GM21367 (cell line): ENCODE results near the gene TENM3.

Source experiments
- ATAC-seq: cut with Tn5 transposase; IDR thresholded peaks from one replicate; pipeline ENCODE4 v1.9.1; 2021; ENCODE audit not compliant: unreplicated experiment

Gene TENM3

DNA sequence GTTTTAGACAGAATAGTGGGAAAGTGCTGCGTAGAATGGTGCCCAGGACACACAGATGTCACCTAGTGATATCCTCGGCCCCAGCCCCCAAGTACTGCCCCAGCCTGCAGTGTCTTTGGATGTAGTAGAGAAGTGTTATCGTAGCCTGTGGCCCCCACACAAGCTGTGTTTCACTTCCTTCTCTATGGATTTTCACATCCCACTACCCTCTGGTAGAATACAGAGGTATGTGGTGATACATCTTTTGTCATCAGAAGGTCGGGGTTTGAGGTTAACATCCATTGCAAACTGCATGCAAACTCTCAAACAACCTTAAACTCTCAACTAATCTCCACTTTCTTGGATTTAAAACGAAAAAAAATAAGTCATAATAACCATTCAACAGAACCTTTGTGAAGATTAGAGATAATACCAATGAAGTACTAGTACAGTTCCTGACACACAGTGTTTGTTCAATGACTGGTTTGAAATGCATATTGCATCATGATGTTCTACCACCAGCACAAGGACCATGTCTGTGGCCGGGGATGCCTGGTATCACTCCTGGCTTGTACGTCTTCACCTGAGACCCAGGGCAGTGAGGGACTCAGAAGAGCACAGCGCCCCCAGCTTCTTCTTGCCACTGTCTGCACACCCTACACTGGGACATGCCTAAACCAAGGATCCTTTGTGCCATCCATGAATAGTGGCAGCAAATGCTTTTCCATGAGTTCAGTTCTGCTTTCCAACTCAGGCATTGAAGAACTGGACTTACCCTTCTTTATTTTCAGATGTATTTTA is 406.7 kb downstream of the TENM3 start:
- no peak for ATAC-seq

DNA sequence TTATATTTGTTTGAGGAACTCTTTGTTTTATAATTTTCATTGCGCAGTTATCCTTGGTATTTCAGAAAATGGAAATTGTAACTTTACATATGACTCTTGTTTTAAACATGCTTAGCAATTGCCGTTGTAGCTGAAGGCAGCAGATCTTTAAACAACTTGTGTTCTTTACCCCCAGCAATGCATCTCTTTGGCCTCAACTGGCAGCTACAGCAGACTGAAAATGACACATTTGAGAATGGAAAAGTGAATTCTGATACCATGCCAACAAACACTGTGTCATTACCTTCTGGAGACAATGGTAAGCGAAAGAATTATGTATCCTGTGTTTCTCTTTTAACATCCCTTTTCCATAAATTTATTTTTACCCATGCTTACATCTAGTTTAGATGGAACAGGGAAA is 410.4 kb downstream of the TENM3 start:
- no peak for ATAC-seq

- no peak for ATAC-seq
Observed at GRCh38 chr4:182655340-182655739, 412.1 kb downstream of the TENM3 start.

- no peak for ATAC-seq
Observed at GRCh38 chr4:182662551-182662950, 419.3 kb downstream of the TENM3 start.

GRCh38 chr4:182671231-182671630 is 428.0 kb downstream of the TENM3 start:
- no peak for ATAC-seq

- ATAC-seq = no peak
Observed at GRCh38 chr4:182671749-182672148, 428.5 kb downstream of the TENM3 start.

DNA sequence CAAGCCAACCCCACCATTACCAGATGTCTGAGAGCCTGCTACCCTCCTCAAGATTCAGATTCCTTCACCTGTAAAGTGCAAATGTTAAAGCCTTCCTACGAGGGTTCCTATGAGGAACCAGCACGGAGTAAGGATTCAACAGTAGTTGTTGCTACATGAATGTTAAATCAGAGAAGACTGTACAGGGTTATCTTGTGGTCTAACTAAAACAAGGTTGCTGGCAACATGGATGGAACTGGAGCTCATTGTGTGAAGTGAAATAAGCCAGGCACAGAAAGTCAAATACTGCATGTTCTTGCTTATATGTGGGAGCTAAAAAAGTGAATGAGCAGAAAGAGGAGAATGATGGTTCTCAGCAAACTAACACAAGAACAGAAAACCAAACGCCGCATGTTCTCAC is 435.4 kb downstream of the TENM3 start:
- ATAC-seq = no peak

DNA sequence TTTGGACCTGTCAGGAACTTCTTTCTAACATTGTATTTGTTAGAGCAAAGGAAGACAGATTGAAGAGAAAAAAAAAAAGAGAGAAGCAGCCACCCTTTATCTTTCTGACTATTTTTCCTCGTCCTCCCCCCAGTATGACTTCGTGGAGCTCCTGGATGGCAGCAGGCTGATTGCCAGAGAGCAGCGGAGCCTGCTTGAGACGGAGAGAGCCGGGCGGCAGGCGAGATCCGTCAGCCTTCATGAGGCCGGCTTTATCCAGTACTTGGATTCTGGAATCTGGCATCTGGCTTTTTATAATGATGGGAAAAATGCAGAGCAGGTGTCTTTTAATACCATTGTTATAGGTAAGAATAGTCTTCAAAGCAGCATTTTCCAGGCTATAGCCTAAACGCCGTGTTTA is 436.3 kb downstream of the TENM3 start:
- ATAC-seq = no peak

DNA sequence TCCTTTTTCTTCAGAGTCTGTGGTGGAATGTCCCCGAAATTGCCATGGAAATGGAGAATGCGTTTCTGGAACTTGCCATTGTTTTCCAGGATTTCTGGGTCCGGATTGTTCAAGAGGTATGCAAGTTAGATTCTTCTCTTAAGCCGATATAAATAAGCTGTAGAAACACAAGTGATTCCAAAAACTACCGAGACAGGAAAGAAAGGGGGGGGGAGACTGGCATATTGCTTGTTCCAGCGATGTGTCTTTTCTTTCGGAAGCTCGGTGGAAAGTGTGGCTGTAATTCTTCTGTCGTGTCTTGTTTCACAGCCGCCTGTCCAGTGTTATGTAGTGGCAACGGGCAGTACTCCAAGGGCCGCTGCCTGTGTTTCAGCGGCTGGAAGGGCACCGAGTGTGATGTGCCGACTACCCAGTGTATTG is 437.0 kb downstream of the TENM3 start:
- ATAC-seq = no peak

DNA sequence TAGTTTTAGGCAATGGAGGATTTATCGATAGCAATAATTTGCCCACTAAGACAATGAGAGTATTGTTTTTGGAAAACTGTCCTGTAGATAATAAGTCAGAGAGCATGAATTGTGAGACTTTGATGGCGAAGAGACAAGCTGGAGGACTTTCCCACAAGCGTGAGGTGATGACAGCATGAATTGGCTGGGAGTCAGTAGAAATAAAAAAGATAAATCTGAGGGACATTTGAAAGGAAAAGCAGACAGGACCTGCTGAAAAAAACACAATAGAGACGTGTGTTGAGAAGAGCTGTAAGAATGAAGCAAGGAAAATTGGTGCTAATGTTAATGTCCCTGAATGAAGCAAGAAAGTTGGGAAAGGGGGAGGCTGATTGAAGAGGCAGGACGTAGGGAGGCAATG is 440.5 kb downstream of the TENM3 start:
- ATAC-seq = no peak

GRCh38 chr4:182684796-182685195 is 441.6 kb downstream of the TENM3 start:
- no peak for ATAC-seq

DNA sequence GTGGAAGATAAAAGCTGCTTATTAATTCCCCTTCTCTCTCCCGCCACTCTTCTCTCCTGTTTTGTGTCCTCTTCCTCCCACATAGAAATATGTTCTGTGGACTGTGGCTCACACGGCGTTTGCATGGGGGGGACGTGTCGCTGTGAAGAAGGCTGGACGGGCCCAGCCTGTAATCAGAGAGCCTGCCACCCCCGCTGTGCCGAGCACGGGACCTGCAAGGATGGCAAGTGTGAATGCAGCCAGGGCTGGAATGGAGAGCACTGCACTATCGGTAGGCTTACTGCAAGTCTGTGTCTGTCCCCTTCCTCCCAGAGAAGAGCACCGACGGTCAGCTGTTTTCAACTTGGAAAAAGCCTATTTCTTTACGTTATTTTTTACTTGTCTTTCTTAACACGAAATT is 444.9 kb downstream of the TENM3 start:
- no peak for ATAC-seq

DNA sequence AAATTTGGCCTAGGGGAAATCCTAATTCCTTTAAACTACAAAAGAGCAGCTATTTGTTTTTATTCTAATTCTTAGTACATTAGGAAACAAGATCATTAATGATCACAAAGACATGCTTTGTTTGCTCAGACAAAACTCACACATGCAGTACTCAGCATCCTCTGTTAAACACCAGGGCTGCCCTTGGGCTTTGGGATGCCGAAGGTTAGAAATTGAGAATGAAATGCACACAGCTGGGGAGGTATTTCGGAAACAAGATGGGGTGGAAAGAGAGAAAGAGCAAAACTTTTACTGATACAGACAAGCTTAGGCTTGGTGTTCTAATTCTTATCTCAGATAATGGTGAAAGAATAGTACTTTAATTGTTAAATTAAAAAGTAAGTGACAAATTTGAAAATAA is 451.3 kb downstream of the TENM3 start:
- ATAC-seq = no peak

DNA sequence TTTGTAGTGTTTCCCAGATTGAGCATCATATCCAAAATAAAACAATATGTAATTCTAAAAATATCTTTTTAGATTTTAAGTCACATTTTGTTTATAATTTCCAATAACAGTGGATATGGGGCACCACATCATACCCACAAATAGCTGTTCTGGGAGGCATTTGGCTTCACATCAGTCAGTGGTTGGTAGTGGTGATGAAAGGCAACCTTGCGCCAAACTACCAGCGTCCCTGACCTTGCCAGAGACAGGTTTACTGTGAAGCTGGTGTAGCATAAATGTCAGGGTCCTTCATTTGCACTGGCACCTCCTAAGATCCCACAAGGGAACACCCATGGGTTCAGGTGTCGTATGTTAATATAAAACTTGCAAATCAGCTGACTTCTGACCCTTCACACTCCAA is 451.8 kb downstream of the TENM3 start:
- no peak for ATAC-seq

DNA sequence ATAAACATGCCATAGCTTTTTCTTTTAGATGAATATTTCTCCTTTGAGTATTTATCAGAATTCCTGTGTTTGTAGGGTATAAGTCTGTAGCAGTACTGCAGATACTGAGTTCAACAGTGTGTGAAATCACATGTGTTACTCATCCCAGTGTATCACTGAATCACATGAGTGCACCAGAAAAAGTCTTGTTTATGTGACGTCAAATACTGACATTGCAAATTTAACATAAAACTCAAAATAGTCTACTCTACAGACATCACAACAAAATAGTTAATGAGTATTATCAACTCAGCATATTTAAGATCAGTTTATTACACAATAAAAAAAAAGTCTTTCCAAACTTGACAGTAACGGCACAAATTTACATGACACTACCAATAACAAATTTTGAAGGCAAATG is 452.6 kb downstream of the TENM3 start:
- ATAC-seq = no peak

DNA sequence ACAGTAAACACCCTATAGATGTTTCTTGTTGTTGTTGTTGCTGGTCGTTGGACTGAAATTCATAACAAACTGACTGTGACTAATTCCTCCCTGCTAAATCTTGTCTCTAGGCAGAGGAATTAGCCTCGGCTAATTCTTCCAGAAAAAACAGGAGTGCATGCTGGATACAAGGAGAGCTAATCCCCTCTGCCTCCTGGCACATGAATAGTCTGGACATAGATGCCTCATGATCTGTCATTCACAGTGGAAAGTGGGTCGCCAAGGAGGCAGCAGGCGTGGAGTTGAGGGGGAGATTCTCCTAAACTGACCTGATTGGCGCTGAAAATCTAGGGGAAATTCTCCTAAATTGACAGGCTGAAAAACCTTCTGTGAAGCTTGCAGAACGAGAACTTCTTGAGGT is 453.9 kb downstream of the TENM3 start:
- no peak for ATAC-seq

DNA sequence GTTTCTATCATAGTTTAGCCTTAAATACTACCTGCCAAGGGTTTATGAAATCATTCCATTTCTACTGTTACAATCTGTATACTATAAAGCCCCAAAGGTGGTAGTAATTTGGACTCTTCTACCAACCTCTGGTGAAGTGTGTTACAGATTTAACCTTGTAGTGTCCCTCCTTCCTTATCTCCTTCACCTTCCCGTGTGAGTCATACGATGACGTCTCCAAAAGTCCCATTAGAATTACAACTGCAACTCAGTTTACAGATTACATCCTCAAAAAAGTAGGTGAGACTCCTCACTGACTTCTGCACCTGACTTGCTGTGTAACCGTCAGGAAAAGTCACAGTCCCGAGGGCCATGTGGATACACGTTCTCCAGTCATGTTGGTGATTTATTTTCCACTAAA is 455.0 kb downstream of the TENM3 start:
- ATAC-seq = no peak

- ATAC-seq = no peak
Observed at GRCh38 chr4:182699201-182699600, 456.0 kb downstream of the TENM3 start.

- ATAC-seq = no peak
Observed at GRCh38 chr4:182699795-182700194, 456.6 kb downstream of the TENM3 start.

GRCh38 chr4:182700362-182701160 is 457.4 kb downstream of the TENM3 start:
- no peak for ATAC-seq

- no peak for ATAC-seq
Observed at GRCh38 chr4:182704077-182704476, 460.9 kb downstream of the TENM3 start.

- ATAC-seq = no peak
Observed at GRCh38 chr4:182704948-182705347, 461.7 kb downstream of the TENM3 start.
